ENCODE results near the gene MPP4. TPM values are rescaled to one million over a fixed set of nuclear protein-coding genes. Genes with fewer than 3 reads are reported as not detected.

Gene MPP4
- total and polyA plus RNA-seq, 10 of the 15 experiments (the other 5 are each of a cell fraction or from before 2014, with no cell fraction given): 0.03 to 0.14 (median 0.05) TPM; not detected in 4

- no peaks in the 10 kb centered on the region for H3K27me3 ChIP-seq (replicated peaks in 1 of 2; ENCODE audit: control insufficient read depth in 2 of 2, insufficient read depth in 2 of 2, low read length in 1 of 2)
- no peaks in the 10 kb centered on the region for H3K9me3 ChIP-seq (replicated peaks; ENCODE audit: control insufficient read depth, insufficient read depth, low read length)
- no peak overlapping the region for H3K4me3 ChIP-seq
- H3K4me1 ChIP-seq (ENCODE audit: control insufficient read depth, insufficient read depth, low read length): no peaks in the 10 kb centered on the region
- SMC1A ChIA-PET (ENCODE audit: uncharacterized antibody, unreplicated experiment): no interaction called here
- H2AFZ ChIP-seq (ENCODE audit: control insufficient read depth, low read depth, low read length): no peak overlapping the region
- H3K36me3 ChIP-seq (ENCODE audit: control insufficient read depth in 2 of 2, insufficient read depth in 2 of 2, low read length in 1 of 2): no peaks in the 10 kb centered on the region
- no TSS peak for BruUV-seq (replicated peaks)
- CTCF ChIA-PET: no interaction called here
- no peak overlapping the region for H3K27ac ChIP-seq (ENCODE audit: control insufficient read depth, insufficient read depth)
- no peak for ATAC-seq
- no peak for TF ChIP-seq STAT3 (IDR thresholded peaks at IDR 0.05; ENCODE audit: low read depth, low read length)
- TF ChIP-seq NR2C2 (IDR thresholded peaks at IDR 0.05; ENCODE audit: borderline replicate concordance, control insufficient read depth, insufficient read length, low read depth): no peak
- TF ChIP-seq EP300 (IDR thresholded peaks at IDR 0.05; ENCODE audit: borderline replicate concordance in 1 of 2, control insufficient read depth in 1 of 2, low read depth in 2 of 2, low read length in 2 of 2): no peak
- no peak for TF ChIP-seq SMAD5 (IDR thresholded peaks at IDR 0.05; ENCODE audit: low read depth)
- no peak for TF ChIP-seq POU2F2 (IDR thresholded peaks at IDR 0.05; ENCODE audit: borderline replicate concordance, low read depth, low read length)
- no peak for TF ChIP-seq ZBTB11 (CRISPR knock-in tag; IDR thresholded peaks at IDR 0.05)
- no peaks in the 10 kb centered on the region for H3K79me2 ChIP-seq (ENCODE audit: control insufficient read depth, insufficient read depth, low read length)
- H3K9ac ChIP-seq (ENCODE audit: control insufficient read depth, insufficient read depth, low read length): no peak overlapping the region
- H3K4me2 ChIP-seq (ENCODE audit: control insufficient read depth, insufficient read depth): no peak overlapping the region
- no peaks in the 10 kb centered on the region for H4K20me1 ChIP-seq (ENCODE audit: control insufficient read depth, insufficient read depth)
- no peak for FAIRE-seq
- RAD21 ChIA-PET (ENCODE audit: unreplicated experiment): no interaction called here
- 30% methylated on average over 3 of the region's 3 CpGs for WGBS (ENCODE audit: insufficient coverage, insufficient replicate concordance, low lambda C conversion rate, missing lambda C conversion rate)
- DNase-seq (ENCODE audit: low read depth, low spot score): no peak
- in situ Hi-C loops (cut with MboI) (no loop called here), intact Hi-C loops (cut with micrococcal nuclease; ENCODE audit: unreplicated experiment) (no loop called here)
- POLR2A ChIA-PET: no interaction called here
Measured at GRCh38 chr2:201674794-201675193, 23.6 kb downstream of the MPP4 start.
